Lower leg skin (tissue), 4 donors: ENCODE data around the gene CD9. TPM values are rescaled to one million over a fixed set of nuclear protein-coding genes. Genes with fewer than 3 reads are reported as not detected.

ENCODE experiments used
- DNase-seq, 2 donors: peaks; one replicate each; pipeline ENCODE4 v3.0.0-alpha.2; 2019; ENCODE audit warnings: low spot score in 2 of 2
- H3K4me3 ChIP-seq: fragments of 200-600 bp; sonication (generic); 2 replicates; pipeline ENCODE4 v1.5.1; 2017; ENCODE audit warnings: mild to moderate bottlenecking, low read depth; ENCODE audit not compliant: poor library complexity, severe bottlenecking
- CTCF ChIP-seq, 3 donors: fragments of 450-650 bp; IDR thresholded peaks; one replicate each; pipeline ENCODE4 v1.5.1; 2016; ENCODE audit warnings: antibody characterized with exemption in 3 of 3, mild to moderate bottlenecking in 3 of 3, moderate library complexity in 2 of 3
- POLR2A ChIP-seq, 2 donors: fragments of 450-650 bp; IDR thresholded peaks; one replicate each; pipeline ENCODE4 v1.6.1; 2016 to 2017; ENCODE audit warnings: antibody characterized with exemption in 2 of 2, mild to moderate bottlenecking in 1 of 2, moderate library complexity in 1 of 2
- WGBS, 2 donors: methylation state at CpG; one replicate each; pipeline ENCODE4 v1.1.5; 2018; 5-methylcytosine and 5-hydroxymethylcytosine counted together
- intact Hi-C: fragments of 100-400 bp; cut with DNase I; formaldehyde crosslinking; loops from one replicate; pipeline ENCODE4 v1.15.0; 2023; ENCODE audit warnings: low total_unique reads
- total RNA-seq, 4 donors: library from RNA; depleted of rRNA; stranded (reverse); fragments of >200 nt; gene quantifications; one replicate each; pipeline ENCODE4 v1.1.0, GENCODE V29; 2016

The CD9 gene
- total RNA-seq, 4 donors from 2014 or later = 378 to 494 (median 412) TPM

DNA sequence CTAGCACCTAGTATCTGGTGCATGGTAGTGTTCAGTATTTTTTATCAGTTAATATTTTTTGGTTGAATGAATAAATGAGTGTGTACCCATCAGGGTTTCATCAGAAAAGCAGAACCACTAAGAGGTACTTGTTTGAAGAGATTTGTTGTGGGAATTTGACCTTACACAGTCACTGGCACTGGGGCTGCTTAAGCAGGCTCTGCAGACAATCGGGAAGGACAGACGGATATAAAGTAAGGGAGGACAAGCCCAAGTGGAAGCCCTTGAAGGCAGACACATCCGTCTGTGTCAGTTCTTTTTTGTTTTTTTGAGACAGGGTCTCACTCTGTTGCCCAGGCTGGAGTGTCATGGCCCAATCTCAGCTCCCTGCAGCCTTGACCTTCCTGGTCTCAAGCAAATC, 38.7 kb downstream of the CD9 start:
- no peak for DNase-seq
- H3K4me3 ChIP-seq = no peak overlapping the region
- TF ChIP-seq CTCF (IDR thresholded peaks at IDR 0.05) (no peak), POLR2A (IDR thresholded peaks at IDR 0.05) (no peak)
- WGBS, 2 donors = 87 to 91% methylated on average over 3 of the region's 3 CpGs
- intact Hi-C loops = no loop called here

GRCh38 chr12:6241495-6241894, 41.3 kb downstream of the CD9 start:
- H3K4me3 ChIP-seq = no peak overlapping the region
- 44 to 52% methylated on average over 7 of the region's 7 CpGs for whole genome bisulfite sequencing, 2 donors
- TF ChIP-seq POLR2A (IDR thresholded peaks at IDR 0.05) (no peak), CTCF (IDR thresholded peaks at IDR 0.05) (no peak)
- intact Hi-C loops = no loop called here
- DNase-seq = no peak

DNA sequence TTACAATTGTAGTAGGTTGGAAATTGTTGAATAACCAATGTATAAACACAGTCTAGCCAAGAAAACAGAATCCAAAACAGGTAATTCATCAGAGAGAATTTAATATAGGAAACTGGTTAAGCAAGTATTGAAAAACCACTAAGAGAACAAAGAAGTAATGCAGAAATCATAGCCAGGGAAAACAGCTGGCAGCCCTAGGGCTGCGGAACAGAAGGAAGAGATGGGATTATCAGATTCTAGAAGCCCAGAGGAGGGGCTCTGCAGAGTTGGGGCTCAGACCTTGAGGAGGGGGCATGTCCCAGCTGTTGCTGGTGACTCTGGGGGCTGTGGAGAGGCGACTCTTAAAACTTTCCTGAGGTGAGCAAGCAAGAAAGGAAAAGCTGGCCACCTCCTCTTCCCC, 49.4 kb downstream of the CD9 start:
- 37 to 57% methylated on average over 2 of the region's 2 CpGs for WGBS, 2 donors
- DNase-seq = no peak
- no peak for TF ChIP-seq POLR2A (IDR thresholded peaks at IDR 0.05)
- no peak for TF ChIP-seq CTCF (IDR thresholded peaks at IDR 0.05)
- intact Hi-C loops = no loop called here
- no peak overlapping the region for H3K4me3 ChIP-seq

- no peak for TF ChIP-seq POLR2A (IDR thresholded peaks at IDR 0.05)
- TF ChIP-seq CTCF (IDR thresholded peaks at IDR 0.05) = no peak
- intact Hi-C loops = no loop called here
- H3K4me3 ChIP-seq = no peak overlapping the region
- DNase-seq = no peak
- 26 to 28% methylated on average over 5 of the region's 5 CpGs for WGBS, 2 donors
Observed at GRCh38 chr12:6250343-6250742, 50.1 kb downstream of the CD9 start.

DNA sequence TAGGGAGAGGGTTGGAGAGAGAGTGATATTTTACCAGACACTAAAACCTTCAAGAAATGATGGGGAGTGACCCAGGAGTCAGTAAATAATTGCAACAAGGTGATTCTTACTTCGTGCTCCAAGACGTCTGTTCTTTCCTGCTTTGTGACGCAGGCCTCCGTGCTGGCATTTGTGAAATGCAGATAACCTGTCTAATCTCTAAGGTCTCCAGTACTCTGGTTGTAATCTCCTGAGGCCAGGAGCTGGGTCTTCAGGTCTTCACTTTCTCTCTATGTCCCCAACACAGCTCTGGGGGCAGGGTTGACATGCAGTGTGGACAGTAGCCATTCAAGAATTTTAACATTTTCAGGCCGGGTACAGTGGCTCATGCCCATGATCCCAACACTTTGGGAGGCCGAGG, 53.1 kb downstream of the CD9 start:
- H3K4me3 ChIP-seq = no peak overlapping the region
- DNase-seq = no peak
- WGBS, 2 donors = 88 to 90% methylated on average over 6 of the region's 6 CpGs
- TF ChIP-seq CTCF (IDR thresholded peaks at IDR 0.05) (no peak), POLR2A (IDR thresholded peaks at IDR 0.05) (no peak)
- intact Hi-C loops = no loop called here

GRCh38 chr12:6254491-6254890, 54.3 kb downstream of the CD9 start:
- 91 to 93% methylated on average over 8 of the region's 8 CpGs for WGBS, 2 donors

More at GRCh38 chr12:6254491-6254890, 54.3 kb downstream of the CD9 start:
- intact Hi-C loops = no loop called here
- no peak for TF ChIP-seq CTCF (IDR thresholded peaks at IDR 0.05)
- TF ChIP-seq POLR2A (IDR thresholded peaks at IDR 0.05) = no peak
- H3K4me3 ChIP-seq = no peak overlapping the region
- DNase-seq = no peak
